GM18907 (cell line): Measurements from ENCODE around the gene ANKFY1.
"Not testable (repeated sequence)": the region's sequence is repeated elsewhere in the genome, so short reads cannot be mapped to it uniquely, and the experiment has no call there.

Experiments used
- ATAC-seq: cut with Tn5 transposase; IDR thresholded peaks from one replicate; pipeline ENCODE4 v1.9.1; 2021; ENCODE audit warnings: mild to moderate bottlenecking, moderate library complexity; ENCODE audit not compliant: unreplicated experiment

Gene ANKFY1

GRCh38 chr17:4157618-4158333, 106.0 kb downstream of the ANKFY1 start:
- no peak for ATAC-seq

DNA sequence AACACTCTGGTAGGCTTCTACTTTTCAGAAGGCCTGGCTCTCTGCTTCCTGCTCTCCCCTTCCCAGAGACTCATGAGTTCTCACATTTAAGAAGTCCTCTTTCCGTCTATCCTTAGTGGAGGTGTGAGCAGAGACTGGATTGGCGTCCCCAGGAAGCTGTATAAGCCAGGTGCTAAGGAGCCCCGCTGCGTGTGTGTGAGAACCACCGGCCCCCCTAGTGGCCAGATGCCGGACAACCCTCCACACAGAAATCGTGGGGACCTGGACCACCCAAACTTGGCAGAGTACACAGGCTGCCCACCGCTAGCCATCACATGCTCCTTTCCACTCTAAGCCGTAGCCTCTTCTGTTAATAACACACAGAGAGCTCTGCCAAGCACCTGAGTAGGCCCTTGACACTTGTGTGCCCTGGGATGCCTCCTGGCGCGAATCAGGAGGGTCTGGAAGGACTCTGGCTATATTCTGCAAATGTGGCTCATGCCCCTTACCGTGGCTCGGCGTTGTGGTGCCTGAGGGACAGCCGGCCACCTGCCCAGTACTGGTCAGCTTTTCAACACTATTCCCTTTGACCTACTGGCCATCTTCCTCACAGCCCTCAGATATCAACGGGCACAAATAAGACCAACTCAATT, 106.9 kb downstream of the ANKFY1 start:
- ATAC-seq: no peak

DNA sequence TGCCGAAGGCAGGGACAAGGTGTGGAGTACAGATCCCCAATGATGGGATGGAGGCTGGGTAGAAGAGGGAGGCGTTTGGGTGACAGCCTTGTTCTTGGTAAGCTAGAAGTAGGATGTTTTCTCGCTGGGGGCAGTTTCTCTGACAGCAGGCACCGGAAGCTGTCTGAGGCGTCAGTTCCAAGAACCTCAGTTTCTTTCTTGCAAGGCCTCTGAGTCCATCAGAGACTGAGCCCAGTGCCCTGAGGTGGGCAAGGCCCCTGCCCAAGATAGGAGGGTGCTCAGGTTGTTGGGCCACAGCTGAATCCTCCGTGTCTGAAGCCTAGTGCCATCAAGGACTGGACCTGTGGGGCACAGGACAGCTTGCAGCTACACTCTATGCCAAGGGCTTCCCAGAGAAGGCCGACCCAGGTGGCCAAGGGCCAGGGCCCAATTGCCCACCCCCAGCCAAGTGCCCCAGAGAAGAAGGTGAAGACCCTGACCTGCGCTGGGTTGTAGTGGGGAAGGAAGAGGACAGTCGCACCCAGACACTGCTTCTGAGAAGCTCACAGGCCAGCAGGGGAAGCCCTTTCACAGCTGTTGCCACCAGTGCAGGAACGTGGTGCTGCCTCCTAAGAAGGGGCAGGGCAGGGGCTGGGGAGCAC, 107.7 kb downstream of the ANKFY1 start:
- no peak for ATAC-seq

DNA sequence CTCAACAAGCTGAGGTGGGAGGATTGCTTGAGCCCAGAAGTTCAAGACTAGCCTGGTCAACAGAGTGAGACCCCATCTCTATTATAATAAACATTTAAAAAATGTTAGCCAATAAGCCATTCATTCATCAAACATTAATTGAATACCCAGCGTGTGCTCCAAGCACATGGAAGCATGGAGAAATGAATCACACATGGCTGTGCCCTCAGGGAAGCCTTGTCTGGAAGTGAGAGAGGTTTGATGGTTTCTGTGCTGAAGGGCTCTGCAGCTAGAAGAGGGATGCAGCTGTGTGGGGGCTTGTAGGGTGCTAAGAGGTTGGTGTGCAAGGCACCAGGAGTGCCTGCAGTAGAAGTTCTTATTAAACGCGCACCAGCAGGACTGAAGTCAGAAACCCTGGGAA, 109.6 kb downstream of the ANKFY1 start:
- ATAC-seq: no peak

DNA sequence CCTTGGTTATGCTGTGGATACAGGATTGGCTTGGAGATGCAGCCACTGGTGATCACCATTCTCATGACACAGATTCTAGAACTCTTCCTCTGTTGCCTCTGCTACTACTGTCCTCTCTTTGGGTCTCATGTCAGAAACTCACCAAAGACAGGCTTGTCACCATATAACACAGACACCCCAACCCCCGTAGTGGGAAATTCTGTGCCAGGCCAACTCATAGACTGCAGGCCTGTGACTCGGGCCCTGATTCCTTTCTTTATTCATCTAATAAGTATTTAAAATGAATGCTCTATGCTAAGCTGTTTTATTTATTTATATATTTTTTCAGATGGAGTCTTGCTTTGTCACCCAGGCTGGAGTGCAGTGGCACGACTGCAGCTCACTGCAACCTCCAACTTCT, 111.3 kb downstream of the ANKFY1 start:
- no peak for ATAC-seq

GRCh38 chr17:4150096-4150495, 113.7 kb downstream of the ANKFY1 start:
- no peak for ATAC-seq

DNA sequence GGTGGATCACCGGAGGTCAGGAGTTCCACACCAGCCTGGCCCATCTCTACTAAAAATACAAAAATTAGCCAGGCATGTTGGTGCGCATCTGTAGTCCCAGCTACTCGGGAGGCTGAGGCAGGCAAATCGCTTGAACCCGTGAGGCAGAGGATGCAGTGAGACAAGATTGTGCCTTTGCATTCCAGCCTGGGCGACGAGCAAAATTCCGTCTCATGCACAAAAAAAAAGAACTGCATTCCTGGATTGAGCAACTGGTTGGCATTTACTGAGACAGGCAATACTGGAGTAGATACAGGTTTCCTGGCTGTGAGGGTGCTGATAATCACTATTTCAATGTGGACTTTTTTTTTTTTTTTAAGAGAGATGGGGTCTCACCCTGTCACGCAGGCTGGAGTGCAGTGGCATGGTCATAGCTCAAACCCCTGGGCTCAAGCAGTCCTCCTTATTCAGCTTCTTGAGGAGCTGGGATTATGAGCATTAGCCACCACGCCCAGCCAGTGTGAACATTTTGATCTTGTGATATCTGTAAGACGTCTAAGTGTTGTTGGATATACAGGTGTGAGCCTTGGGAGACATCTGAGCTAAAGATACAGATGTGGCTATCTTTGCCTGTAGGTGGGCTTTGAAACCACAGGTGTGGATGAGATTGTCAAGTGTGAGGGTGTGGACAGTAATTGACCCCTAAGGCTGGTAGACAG, 115.0 kb downstream of the ANKFY1 start:
- no peak for ATAC-seq

DNA sequence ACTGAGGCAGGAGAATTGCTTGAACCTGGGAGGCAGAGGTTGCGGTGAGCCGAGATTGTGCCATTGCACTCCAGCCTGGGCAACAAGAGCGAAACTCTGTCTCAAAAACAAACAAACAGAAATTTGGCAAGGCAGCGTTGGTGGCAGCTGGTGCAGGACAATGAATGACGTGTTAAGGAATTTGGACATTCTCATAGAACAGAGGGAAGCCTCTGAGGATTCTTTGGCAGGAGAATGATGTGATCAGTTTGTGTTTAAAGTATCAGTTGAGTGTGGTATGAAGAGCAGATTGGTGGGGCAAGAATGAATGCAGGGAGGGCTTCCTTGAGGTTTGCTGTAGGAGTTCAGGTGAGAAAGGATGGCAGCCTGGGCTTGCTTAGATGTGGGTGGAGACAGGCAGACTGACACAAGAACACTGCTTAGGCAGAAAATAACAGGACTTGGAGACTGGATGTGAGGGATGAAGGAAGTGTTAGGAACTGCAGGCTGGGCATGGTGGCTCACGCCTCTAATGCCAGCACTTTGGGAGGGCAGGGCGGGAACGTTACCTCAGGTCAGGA, 115.9 kb downstream of the ANKFY1 start:
- no peak for ATAC-seq

DNA sequence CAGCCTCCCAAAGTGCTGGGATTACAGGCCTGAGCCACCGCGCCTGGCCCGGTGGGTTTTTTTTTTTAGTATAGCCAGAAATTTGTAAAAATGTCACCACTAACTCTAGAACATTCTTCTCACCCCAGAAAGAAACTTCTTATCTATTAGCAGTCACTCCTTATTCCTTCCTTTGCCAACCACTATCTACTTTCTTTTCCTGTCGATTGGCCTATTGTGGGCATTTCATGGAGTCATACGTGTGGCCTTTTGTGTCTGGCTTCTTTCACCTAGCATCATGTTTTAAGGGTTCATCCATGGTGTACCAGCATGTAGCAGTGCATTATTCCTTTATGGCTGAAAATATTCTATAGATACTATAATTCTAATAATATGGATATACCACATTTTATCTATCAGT, 117.1 kb downstream of the ANKFY1 start:
- no peak for ATAC-seq

- ATAC-seq: no peak
Measured at GRCh38 chr17:4144422-4144747, 119.4 kb downstream of the ANKFY1 start.

GRCh38 chr17:4143563-4144421, 120.0 kb downstream of the ANKFY1 start:
- peak; percentile 71 for ATAC-seq

DNA sequence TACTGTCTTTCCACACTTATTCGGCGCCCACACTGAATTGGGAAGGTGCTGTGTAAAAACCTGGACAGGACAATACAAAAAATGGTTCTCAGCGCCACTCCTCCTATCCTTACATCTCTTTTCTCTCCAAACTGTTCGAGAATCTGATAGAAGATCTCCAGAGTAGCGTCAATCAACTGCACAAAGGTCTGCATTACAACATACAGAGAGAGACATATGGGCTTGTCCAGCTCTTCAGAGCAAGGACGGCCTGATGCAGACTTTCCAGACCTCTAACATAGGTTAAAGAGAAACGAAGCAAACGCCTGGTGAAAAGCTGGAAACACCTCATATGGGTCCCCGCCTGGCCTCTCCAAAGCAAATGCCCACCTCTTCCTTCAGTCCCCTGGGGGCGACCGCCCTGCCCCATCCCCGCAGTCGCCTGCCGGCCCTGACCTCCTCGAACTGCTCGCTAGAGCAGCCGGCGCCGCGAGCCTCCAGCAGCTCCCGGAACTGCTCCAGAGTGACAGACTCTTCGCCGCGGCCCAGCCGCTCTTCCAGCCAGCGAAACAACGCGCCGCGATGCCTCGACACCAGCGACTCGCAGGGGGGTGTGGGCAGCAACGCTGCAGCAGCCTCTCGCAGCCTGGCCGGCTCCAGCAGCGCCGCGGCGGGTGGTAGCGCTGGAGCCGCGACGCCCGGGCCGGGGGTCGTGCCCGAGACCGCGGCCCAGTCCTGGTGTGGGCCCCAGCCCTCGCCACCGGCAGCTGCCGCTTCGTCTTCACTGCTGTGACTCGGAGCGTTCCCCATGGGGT, 121.5 kb downstream of the ANKFY1 start:
- peak; percentile 8 for ATAC-seq

GRCh38 chr17:4140125-4140524, 123.7 kb downstream of the ANKFY1 start:
- no peak for ATAC-seq

DNA sequence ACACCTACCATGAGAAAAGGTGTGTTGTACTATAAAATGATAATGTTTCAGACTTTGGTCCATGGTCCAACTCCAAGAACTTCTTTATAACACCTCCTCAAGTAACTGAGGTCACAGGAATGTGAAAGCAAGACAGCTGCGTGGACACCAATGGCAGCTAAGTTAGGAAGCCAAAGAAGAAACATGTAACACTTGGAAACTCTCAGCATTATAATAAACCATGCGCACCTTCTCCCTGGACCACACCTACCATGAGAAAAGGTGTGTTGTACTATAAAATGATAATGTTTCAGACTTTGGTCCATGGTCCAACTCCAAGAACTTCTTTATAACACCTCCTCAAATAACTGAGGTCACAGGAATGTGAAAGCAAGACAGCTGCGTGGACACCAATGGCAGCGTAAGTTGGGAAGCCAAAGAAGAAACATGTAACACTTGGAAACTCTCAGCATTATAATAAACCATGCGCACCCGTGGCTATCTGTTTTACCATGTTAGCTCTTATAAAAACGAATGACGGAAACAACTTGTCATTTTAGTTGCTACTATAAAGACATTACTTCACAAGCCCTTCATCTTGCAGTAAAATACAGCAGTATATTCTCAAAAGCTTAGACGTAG, 124.8 kb downstream of the ANKFY1 start:
- ATAC-seq: not testable (repeated sequence)

- no peak for ATAC-seq
Measured at GRCh38 chr17:4136373-4136772, 127.4 kb downstream of the ANKFY1 start.

DNA sequence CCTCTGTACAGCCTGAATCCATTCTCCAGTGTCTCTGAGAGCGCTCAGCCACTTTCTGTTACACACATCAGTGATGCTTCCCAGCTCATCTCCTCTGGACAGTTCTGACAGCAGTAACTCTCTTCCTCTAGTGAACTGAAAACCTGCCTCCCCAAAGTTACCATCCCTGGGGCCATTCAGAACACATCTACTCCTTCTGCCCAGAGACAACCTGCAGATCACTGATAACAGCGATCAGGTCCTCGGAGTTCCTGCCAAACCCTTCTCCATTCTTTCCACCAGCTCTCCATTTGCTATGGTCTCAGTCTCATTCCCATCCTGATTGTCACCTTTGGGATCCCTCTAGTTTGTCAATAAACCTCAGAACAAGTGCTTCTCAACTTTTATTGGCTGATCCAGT, 128.3 kb downstream of the ANKFY1 start:
- no peak for ATAC-seq

- ATAC-seq: no peak
Measured at GRCh38 chr17:4134721-4135120, 129.1 kb downstream of the ANKFY1 start.

GRCh38 chr17:4130715-4131114, 133.1 kb downstream of the ANKFY1 start:
- no peak for ATAC-seq

DNA sequence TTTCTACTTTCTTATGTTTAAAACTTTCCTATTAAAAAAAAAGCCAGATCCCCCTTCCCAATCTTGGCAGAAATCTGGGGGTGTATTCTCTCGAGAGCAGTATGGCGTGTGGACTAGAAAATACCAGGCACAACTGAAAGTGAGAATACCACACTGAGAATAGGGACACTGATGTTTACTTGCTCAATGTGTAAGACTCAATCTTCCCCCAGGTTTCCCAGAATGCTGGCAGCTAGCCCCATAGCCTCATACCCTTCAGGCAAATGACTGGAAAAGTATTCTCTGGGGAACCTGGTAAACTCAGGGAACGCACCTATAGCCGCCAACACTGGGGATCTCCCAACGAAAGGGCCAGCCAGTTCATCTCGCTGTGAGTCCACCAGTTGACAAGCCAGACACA, 136.2 kb downstream of the ANKFY1 start:
- ATAC-seq: no peak
